ENCODE data around the gene PTGR1.

PTGR1 gene

DNA sequence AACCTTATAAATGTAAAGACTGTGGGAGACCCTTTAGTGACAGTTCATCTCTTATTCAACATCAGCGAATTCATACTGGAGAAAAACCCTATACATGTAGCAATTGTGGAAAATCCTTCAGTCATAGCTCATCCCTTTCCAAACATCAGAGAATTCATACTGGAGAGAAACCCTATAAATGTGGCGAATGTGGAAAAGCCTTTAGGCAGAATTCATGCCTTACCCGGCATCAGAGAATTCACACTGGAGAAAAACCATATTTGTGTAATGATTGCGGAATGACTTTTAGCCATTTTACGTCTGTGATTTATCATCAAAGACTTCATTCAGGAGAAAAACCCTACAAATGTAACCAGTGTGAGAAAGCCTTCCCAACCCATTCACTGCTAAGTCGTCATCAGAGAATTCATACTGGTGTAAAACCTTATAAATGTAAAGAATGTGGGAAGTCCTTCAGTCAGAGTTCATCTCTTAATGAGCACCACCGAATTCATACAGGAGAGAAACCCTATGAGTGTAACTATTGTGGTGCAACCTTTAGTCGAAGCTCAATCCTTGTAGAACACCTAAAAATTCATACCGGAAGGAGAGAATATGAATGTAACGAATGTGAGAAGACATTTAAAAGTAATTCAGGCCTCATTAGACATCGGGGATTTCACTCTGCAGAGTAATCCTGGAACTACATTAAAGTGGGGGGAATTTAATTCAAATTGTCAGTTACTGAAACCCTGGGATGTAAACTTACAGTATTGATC lies 56.8 kb downstream of the PTGR1 start:
- DNase-seq (ENCODE audit: low spot score), result no peak

DNA sequence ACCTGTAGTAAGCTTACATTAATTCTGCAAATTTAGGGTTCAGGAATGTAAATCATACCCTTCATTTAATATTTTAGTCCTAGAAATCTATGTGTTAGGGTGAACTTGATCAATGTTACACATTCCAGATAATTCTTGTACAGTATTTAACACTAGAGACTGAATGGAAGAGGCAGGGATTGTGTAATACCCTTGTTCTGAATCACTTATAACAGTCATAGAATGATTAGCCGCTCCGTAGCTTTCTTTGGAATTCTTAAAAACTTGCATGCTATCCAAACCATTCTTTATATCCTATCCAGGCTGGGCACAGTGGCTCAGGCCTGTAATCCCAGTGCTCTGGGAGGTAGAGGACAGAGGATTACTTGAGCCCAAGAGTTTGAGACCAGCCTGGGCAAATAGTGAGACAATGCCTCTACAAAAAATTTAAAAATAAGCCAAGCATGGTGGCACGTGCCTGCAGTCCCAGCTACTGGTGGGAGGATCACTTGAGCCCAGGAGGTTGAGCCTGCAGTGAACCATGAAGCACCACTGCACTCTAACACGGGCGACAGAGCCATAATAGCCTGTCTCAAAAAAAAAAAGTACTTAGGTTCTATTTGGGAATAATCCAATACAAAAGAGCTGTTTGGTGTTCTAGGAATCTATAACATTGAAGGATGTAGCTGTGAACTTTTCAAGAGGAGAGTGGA lies 66.2 kb downstream of the PTGR1 start:
- DNase-seq (ENCODE audit: low spot score), result peak; percentile 21

GRCh38 chr9:111531716-111532115 lies 67.7 kb downstream of the PTGR1 start:
- no peak for DNase-seq (ENCODE audit: low spot score)

DNA sequence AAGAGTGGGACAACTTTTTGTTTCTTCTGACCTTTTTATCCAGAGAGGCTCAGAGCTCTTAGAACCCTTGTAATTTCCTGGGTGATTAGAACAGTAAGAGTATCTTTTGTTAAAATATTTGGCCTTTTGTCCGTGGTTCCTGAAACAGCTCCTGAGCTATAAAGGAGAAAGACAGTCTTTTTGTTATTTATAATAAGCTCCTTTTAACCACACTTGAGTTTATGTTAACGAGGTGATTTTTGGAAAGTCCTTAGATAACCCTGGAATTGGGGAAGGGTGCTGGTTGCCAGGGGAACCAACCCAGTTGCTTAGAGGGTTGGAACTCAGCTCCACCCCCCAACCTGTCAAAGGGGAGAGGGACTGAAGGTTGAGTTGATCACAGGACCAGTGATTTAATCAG lies 69.7 kb downstream of the PTGR1 start:
- no peak for DNase-seq (ENCODE audit: low spot score)

DNA sequence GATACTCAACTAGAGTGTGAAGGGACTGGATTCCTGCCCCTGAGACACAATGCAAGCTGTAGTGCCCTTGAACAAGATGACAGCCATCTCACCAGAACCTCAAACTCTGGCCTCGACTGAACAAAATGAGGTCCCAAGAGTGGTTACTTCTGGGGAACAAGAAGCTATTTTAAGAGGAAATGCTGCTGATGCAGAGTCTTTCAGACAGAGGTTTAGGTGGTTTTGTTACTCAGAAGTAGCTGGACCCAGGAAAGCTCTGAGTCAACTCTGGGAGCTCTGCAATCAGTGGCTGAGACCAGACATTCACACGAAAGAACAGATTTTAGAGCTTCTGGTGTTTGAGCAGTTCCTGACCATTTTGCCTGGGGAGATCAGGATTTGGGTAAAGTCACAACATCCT lies 72.1 kb downstream of the PTGR1 start:
- DNase-seq (ENCODE audit: low spot score), result no peak

GRCh38 chr9:111525056-111525977 lies 74.1 kb downstream of the PTGR1 start, which contains the start of gene ZNF483:
TSS of gene ZNF483 (plus strand) at chr9:111525179. CDS start at chr9:111527396, 2,217 bp downstream.
- peak; percentile 95 for DNase-seq (ENCODE audit: low spot score)

GRCh38 chr9:111524731-111525055 lies 74.8 kb downstream of the PTGR1 start:
- no peak for DNase-seq (ENCODE audit: low spot score)

- DNase-seq (ENCODE audit: low spot score), result no peak
Measured at GRCh38 chr9:111516061-111516465, 83.4 kb downstream of the PTGR1 start.

- no peak for DNase-seq (ENCODE audit: low spot score)
Measured at GRCh38 chr9:111514967-111515366, 84.5 kb downstream of the PTGR1 start.
